Measurements from ENCODE around the gene SNPH.

DNA sequence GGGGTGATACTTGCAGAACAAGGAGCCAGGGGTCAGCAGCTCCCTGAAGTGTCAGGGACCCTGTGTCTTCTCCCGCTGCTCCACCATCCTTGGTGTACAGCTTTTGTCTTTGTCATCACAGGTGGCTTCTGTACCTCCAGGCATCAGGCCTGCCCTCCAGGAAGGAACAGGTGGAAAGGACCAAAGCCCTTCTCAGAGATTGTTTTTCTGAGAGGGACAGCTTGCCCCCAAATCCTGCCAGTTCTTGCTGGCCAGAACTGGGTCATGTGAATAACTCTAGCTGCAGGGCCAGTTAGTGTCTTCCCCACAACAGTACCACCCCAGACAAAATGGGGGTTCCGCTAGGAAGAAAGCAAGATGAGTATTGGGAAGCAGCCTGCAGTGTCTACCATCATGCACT, 31.4 kb downstream of the SNPH start:
- TF ChIP-seq, protein P1, sequence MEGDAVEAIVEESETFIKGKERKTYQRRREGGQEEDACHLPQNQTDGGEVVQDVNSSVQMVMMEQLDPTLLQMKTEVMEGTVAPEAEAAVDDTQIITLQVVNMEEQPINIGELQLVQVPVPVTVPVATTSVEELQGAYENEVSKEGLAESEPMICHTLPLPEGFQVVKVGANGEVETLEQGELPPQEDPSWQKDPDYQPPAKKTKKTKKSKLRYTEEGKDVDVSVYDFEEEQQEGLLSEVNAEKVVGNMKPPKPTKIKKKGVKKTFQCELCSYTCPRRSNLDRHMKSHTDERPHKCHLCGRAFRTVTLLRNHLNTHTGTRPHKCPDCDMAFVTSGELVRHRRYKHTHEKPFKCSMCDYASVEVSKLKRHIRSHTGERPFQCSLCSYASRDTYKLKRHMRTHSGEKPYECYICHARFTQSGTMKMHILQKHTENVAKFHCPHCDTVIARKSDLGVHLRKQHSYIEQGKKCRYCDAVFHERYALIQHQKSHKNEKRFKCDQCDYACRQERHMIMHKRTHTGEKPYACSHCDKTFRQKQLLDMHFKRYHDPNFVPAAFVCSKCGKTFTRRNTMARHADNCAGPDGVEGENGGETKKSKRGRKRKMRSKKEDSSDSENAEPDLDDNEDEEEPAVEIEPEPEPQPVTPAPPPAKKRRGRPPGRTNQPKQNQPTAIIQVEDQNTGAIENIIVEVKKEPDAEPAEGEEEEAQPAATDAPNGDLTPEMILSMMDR (IDR thresholded peaks at IDR 0.05) = no peak
- no peak for TF ChIP-seq POLR2A (IDR thresholded peaks at IDR 0.05)
